ENCODE measurements around the gene LENG9. TPM values are rescaled to one million over a fixed set of nuclear protein-coding genes. Genes with fewer than 3 reads are reported as not detected.

The LENG9 gene
- total and polyA plus RNA-seq, 7 experiments from 2014 or later: 0.09 to 6.1 (median 3.6) TPM

DNA sequence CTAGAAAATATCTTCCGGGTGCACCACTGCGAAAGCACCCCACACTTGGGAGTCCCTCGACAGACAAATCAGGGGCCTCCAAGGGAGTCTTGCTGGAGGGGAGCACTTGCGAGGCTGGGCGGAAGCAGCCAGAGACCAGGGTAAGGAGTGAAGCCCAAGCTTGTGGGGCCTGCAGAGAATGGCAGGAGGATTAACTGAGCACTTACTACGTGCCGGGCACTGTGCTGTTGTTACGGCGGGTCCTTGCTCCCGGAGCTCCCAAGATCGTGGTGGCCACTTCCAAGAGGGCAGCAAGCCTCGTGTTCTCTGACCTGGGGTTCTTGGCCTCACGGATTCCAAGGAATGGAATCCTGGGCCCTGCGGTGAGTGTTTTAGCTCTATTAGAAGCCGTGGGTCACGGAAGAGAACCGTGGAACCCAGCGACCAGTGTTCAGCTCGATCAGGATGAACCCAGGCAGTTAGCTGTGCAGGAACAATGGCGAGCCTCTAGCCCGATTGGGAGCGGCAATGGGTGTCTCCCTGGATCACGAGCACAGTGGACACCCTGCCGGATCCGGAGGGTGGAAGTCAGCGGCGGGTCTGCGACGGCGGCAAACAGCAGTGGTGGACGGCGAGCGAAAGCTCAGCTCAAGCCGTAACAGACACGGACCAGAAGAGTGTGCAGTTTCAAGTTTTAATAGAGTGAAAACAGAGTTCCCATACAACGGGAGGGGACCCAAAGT is 38.8 kb downstream of the LENG9 start:
- ATAC-seq (no peak), DNase-seq (no peak)
- peaks cover 0 to 4% (median 0%) of the 10 kb centered on the region in 7 donors for H3K4me1 Mint-ChIP-seq
- H3K4me3 Mint-ChIP-seq: no peak overlapping the region
- CTCF ChIA-PET: interaction anchor here (0.6 kb wide), 1 partner anchor 99 kb away, joined by 4 read pairs; no protein-coding TSS in a partner anchor
- no peaks in the 10 kb centered on the region for H3K36me3 Mint-ChIP-seq
- H3K27me3 Mint-ChIP-seq: peaks cover 8 to 41% (median 29%) of the 10 kb centered on the region in 5 donors
- Histone ChIP-seq H3K36me3 (ENCODE audit: control insufficient read depth in 2 of 3, insufficient read depth in 3 of 3, low read length in 3 of 3) (no peaks in the 10 kb centered on the region), H3K27ac (ENCODE audit: low read depth, low read length) (no peak overlapping the region), H3K4me3 (ENCODE audit: low read length) (no peak overlapping the region), H3K4me1 (ENCODE audit: control insufficient read depth in 2 of 2, insufficient read depth in 2 of 2, low read length in 2 of 2) (no peaks in the 10 kb centered on the region), H3K27me3 (ENCODE audit: control insufficient read depth in 2 of 2, insufficient read depth in 2 of 2, low read length in 2 of 2) (no peaks in the 10 kb centered on the region), H3K9me3 (ENCODE audit: control insufficient read depth in 2 of 3, low read length in 3 of 3) (no peaks in the 10 kb centered on the region)
- H3K9me3 Mint-ChIP-seq: peaks cover 0 to 1% (median 0%) of the 10 kb centered on the region in 11 donors
- POLR2A ChIA-PET: interaction anchor here (0.6 kb wide), 1 partner anchor 87 kb away, joined by 3 read pairs; no protein-coding TSS in a partner anchor
- intact Hi-C loops (cut with micrococcal nuclease): no loop called here
- H3K27ac Mint-ChIP-seq: no peak overlapping the region

DNA sequence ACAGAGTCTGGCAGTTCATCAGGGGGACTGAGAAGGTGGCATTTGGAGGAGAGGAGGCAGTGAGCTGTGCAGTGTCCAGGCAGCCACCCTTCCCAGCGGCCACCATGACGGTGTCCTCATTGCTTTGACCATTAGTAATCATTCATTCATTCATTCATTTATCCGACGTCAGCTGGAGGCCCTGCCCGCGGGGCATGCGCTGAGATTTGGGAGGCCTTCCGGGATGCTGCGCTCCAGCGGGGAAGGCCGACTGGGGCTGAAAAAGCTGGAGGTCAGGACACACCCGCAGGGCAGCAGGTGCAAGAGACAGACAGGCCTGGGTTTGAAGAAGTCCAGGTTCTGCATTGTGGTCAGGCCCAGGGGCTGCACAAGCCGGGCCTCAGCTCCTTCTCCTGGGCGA is 39.4 kb downstream of the LENG9 start:
- ChIA-PET CTCF (no interaction called here), POLR2A (no interaction called here)
- Mint-ChIP-seq H3K36me3 (no peaks in the 10 kb centered on the region), H3K4me1 (peaks cover 0 to 5% (median 0%) of the 10 kb centered on the region in 7 donors), H3K4me3 (no peak overlapping the region), H3K27me3 (peaks cover 5 to 38% (median 34%) of the 10 kb centered on the region in 5 donors), H3K9me3 (peaks cover 0 to 1% (median 0%) of the 10 kb centered on the region in 11 donors), H3K27ac (no peak overlapping the region)
- Histone ChIP-seq H3K36me3 (ENCODE audit: control insufficient read depth in 2 of 3, insufficient read depth in 3 of 3, low read length in 3 of 3) (no peaks in the 10 kb centered on the region), H3K4me1 (ENCODE audit: control insufficient read depth in 2 of 2, insufficient read depth in 2 of 2, low read length in 2 of 2) (no peaks in the 10 kb centered on the region), H3K4me3 (ENCODE audit: low read length) (no peak overlapping the region), H3K27me3 (ENCODE audit: control insufficient read depth in 2 of 2, insufficient read depth in 2 of 2, low read length in 2 of 2) (no peaks in the 10 kb centered on the region), H3K9me3 (ENCODE audit: control insufficient read depth in 2 of 3, low read length in 3 of 3) (no peaks in the 10 kb centered on the region), H3K27ac (ENCODE audit: low read depth, low read length) (no peak overlapping the region)
- DNase-seq (no peak), ATAC-seq (no peak)
- intact Hi-C loops (cut with micrococcal nuclease): no loop called here

DNA sequence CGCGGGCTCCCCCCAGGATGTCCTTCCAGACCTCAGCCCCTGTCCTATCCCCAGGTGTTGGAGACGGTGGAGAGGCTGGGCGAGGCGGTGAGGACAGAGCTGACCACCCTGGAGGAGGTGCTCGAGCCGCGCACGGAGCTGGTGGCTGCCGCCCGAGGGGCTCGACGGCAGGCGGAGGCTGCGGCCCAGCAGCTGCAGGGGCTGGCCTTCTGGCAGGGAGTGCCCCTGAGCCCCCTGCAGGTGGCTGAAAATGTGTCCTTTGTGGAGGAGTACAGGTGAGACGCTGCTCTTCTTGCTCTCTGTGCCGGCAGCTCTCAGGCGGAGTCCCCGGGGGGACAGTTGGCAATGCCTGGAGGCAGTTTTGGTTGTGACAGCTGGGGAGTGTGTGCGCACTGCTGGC is 41.4 kb downstream of the LENG9 start:
- Histone ChIP-seq H3K36me3 (ENCODE audit: control insufficient read depth in 2 of 3, insufficient read depth in 3 of 3, low read length in 3 of 3) (no peaks in the 10 kb centered on the region), H3K4me1 (ENCODE audit: control insufficient read depth in 2 of 2, insufficient read depth in 2 of 2, low read length in 2 of 2) (peaks cover 0 to 11% of the 10 kb centered on the region in 2 donors), H3K9me3 (ENCODE audit: control insufficient read depth in 2 of 3, low read length in 3 of 3) (no peaks in the 10 kb centered on the region), H3K27me3 (ENCODE audit: control insufficient read depth in 2 of 2, insufficient read depth in 2 of 2, low read length in 2 of 2) (no peaks in the 10 kb centered on the region), H3K4me3 (ENCODE audit: low read length) (no peak overlapping the region), H3K27ac (ENCODE audit: low read depth, low read length) (no peak overlapping the region)
- peaks cover 0 to 3% (median 0%) of the 10 kb centered on the region in 11 donors for H3K9me3 Mint-ChIP-seq
- peaks cover 10 to 52% (median 39%) of the 10 kb centered on the region in 5 donors for H3K27me3 Mint-ChIP-seq
- DNase-seq: no peak
- peaks cover 10 to 17% (median 14%) of the 10 kb centered on the region in 7 donors for H3K4me1 Mint-ChIP-seq
- intact Hi-C loops (cut with micrococcal nuclease): no loop called here
- no peak overlapping the region for H3K4me3 Mint-ChIP-seq
- ATAC-seq: no peak
- no peak overlapping the region for H3K27ac Mint-ChIP-seq
- CTCF ChIA-PET: no interaction called here
- POLR2A ChIA-PET: no interaction called here
- H3K36me3 Mint-ChIP-seq: peaks cover 0 to 8% (median 0%) of the 10 kb centered on the region in 5 donors

DNA sequence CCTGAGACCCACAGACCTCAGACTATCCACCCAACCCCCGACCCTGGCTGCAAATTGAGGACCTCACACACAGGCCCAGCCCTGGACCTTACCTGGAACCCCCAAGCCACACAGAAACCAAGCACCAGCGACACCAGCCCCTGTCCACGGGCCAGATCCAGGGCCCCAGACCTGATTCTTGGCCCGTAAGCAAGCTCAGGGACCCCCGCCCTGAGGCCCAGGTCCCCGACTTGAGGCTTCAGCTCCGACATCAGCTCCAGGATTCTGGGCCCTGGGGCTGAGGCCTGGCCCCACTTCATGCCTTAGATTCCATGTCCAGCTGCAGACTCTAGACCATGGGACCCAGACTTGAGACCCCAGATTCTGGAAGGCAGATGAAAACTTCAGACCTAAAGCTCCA is 42.1 kb downstream of the LENG9 start:
- Mint-ChIP-seq H3K4me3 (no peak overlapping the region), H3K27ac (no peak overlapping the region), H3K4me1 (peaks cover 11 to 19% (median 17%) of the 10 kb centered on the region in 7 donors), H3K36me3 (peaks cover 0 to 9% (median 0%) of the 10 kb centered on the region in 5 donors), H3K9me3 (peaks cover 0 to 3% (median 0%) of the 10 kb centered on the region in 11 donors), H3K27me3 (peaks cover 12 to 55% (median 39%) of the 10 kb centered on the region in 5 donors)
- no peaks in the 10 kb centered on the region for H3K36me3 ChIP-seq (ENCODE audit: control insufficient read depth in 2 of 3, insufficient read depth in 3 of 3, low read length in 3 of 3)
- peaks cover 0 to 11% of the 10 kb centered on the region in 2 donors for H3K4me1 ChIP-seq (ENCODE audit: control insufficient read depth in 2 of 2, insufficient read depth in 2 of 2, low read length in 2 of 2)
- ChIA-PET POLR2A (interaction anchor here (1.5 kb wide), 1 partner anchor 27 kb away, joined by 4 read pairs; the partner anchor contains the start of gene LENG8), CTCF (no interaction called here)
- H3K9me3 ChIP-seq (ENCODE audit: control insufficient read depth in 2 of 3, low read length in 3 of 3): no peaks in the 10 kb centered on the region
- DNase-seq (no peak), ATAC-seq (no peak)
- intact Hi-C loops (cut with micrococcal nuclease): no loop called here
- H3K27ac ChIP-seq (ENCODE audit: low read depth, low read length): no peak overlapping the region
- H3K27me3 ChIP-seq (ENCODE audit: control insufficient read depth in 2 of 2, insufficient read depth in 2 of 2, low read length in 2 of 2): no peaks in the 10 kb centered on the region
- no peak overlapping the region for H3K4me3 ChIP-seq (ENCODE audit: low read length)

DNA sequence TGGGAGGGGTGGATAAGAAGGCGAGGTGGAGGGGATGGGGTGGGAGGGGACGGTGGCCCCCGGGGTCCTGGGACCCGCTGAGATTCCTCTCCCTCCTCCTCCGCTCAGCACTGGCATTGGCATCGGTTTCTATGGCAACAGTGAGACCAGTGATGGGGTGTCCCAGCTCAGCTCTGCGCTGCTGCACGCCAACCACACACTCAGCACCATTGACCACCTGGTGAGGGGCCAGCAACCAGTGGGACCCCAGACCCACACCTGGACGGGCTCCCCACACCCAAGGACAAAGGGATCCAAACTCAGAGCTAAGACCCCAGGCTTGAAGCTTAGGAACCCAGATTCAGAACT is 42.4 kb downstream of the LENG9 start:
- POLR2A ChIA-PET: interaction anchor here (1.1 to 1.5 kb wide), 2 partner anchors 9 to 28 kb away, joined by 3 to 4 read pairs; partner anchors contain the start of gene LENG8
- ATAC-seq: no peak
- DNase-seq: no peak
- Histone ChIP-seq H3K36me3 (ENCODE audit: control insufficient read depth in 2 of 3, insufficient read depth in 3 of 3, low read length in 3 of 3) (no peaks in the 10 kb centered on the region), H3K27ac (ENCODE audit: low read depth, low read length) (no peak overlapping the region), H3K9me3 (ENCODE audit: control insufficient read depth in 2 of 3, low read length in 3 of 3) (no peaks in the 10 kb centered on the region), H3K4me3 (ENCODE audit: low read length) (no peak overlapping the region), H3K4me1 (ENCODE audit: control insufficient read depth in 2 of 2, insufficient read depth in 2 of 2, low read length in 2 of 2) (peaks cover 0 to 11% of the 10 kb centered on the region in 2 donors), H3K27me3 (ENCODE audit: control insufficient read depth in 2 of 2, insufficient read depth in 2 of 2, low read length in 2 of 2) (peaks cover 0 to 1% of the 10 kb centered on the region in 2 donors)
- Mint-ChIP-seq H3K9me3 (peaks cover 0 to 3% (median 0%) of the 10 kb centered on the region in 11 donors), H3K27me3 (peaks cover 12 to 56% (median 36%) of the 10 kb centered on the region in 5 donors), H3K27ac (no peak overlapping the region), H3K36me3 (peaks cover 0 to 9% (median 0%) of the 10 kb centered on the region in 5 donors), H3K4me1 (peaks cover 11 to 19% (median 17%) of the 10 kb centered on the region in 7 donors), H3K4me3 (no peak overlapping the region)
- intact Hi-C loops (cut with micrococcal nuclease): no loop called here
- CTCF ChIA-PET: no interaction called here

DNA sequence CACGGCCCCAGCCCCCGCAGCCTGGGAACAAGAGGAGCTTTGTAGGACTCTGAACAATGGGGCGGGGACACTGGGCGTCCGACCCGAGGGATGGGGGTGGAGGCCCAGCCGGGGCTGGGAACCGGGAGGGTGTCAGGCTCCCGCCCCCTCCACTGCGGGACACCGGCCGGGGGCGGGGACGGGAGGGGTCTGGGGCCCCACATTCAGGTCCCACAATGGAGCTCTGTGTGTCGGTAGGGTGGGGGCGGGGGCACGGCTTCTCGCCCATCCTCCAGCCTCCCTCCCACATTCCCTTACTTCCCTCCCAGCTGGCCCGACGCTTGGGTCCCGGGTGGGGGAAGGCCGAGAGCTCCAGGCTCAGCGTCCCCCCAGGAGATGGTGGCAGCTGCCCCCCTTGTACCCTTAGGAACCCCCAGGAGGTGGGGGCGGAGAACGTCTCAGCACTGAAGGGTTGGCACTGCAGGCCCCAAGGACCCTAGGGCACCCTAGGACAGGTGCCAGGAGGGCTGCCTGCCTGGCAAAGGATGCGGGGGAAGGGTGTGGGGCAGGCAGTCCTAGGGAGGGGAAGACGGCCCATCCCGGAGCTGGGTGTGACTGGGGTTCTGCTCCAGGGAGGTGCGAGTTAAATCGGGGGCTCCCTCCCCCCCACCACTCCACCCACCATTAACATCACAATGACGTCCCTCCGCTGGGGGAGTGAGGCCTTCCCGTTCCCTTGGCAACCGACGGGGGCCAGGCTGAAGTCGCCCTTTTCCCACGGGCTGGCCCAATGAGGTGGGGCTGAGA is 43.0 kb downstream of the LENG9 start:
- Mint-ChIP-seq H3K27ac (no peak overlapping the region), H3K4me3 (no peak overlapping the region), H3K9me3 (peaks cover 0 to 3% (median 0%) of the 10 kb centered on the region in 11 donors), H3K27me3 (peaks cover 17 to 56% (median 36%) of the 10 kb centered on the region in 5 donors), H3K36me3 (peaks cover 0 to 9% (median 0%) of the 10 kb centered on the region in 5 donors), H3K4me1 (peaks cover 14 to 22% (median 17%) of the 10 kb centered on the region in 7 donors)
- Histone ChIP-seq H3K27ac (ENCODE audit: low read depth, low read length) (no peak overlapping the region), H3K4me1 (ENCODE audit: control insufficient read depth in 2 of 2, insufficient read depth in 2 of 2, low read length in 2 of 2) (peaks cover 0 to 11% of the 10 kb centered on the region in 2 donors), H3K9me3 (ENCODE audit: control insufficient read depth in 2 of 3, low read length in 3 of 3) (no peaks in the 10 kb centered on the region), H3K27me3 (ENCODE audit: control insufficient read depth in 2 of 2, insufficient read depth in 2 of 2, low read length in 2 of 2) (peaks cover 0 to 7% of the 10 kb centered on the region in 2 donors), H3K4me3 (ENCODE audit: low read length) (no peak overlapping the region), H3K36me3 (ENCODE audit: control insufficient read depth in 2 of 3, insufficient read depth in 3 of 3, low read length in 3 of 3) (no peaks in the 10 kb centered on the region)
- ATAC-seq: no peak
- intact Hi-C loops (cut with micrococcal nuclease): no loop called here
- CTCF ChIA-PET: no interaction called here
- no peak for DNase-seq
- POLR2A ChIA-PET: interaction anchor here (0.9 to 1.5 kb wide), 3 partner anchors 10 to 28 kb away, joined by 3 to 6 read pairs (median 4); partner anchors contain the start of gene LENG8
